ENCODE data around the gene PDLIM7. TPM values are rescaled to one million over a fixed set of nuclear protein-coding genes. Genes with fewer than 3 reads are reported as not detected.
"Not testable (repeated sequence)": the region's sequence is repeated elsewhere in the genome, so short reads cannot be mapped to it uniquely, and the experiment has no call there.

Gene PDLIM7
- total RNA-seq, 2 experiments from 2014 or later, result 41.9 to 50.2 TPM

DNA sequence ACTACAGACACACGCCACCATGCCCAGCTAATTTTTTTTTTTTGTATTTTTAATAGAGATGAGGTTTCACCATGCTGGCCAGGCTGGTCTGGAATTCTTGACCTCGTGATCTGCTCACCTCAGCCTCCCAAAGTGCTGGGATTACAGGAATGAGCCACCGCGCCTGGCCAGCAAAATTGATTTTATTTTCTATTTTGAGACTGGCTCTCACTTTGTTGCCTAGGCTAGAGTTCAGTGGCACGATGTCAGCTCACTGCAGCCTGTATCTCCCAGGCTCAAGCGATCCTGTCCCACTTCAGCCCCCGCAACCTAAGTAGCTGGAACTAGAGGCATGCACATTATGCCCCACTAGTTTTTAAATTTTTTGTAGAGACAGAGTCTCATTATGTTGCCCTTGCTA is 37.0 kb upstream of the PDLIM7 start:
- ATAC-seq, result not testable (repeated sequence)

GRCh38 chr5:177531209-177531940 is 34.0 kb upstream of the PDLIM7 start:
- intact Hi-C loops (cut with DNase I, micrococcal nuclease), result no loop called here
- Mint-ChIP-seq H3K27ac (no peak overlapping the region), H3K4me3 (no peak overlapping the region), H3K4me1 (no peaks in the 10 kb centered on the region), H3K9me3 (ENCODE audit: low read depth) (no peaks in the 10 kb centered on the region), H3K27me3 (no peaks in the 10 kb centered on the region), H3K36me3 (ENCODE audit: low read depth) (peaks cover 13% of the 10 kb centered on the region)
- ChIA-PET POLR2A (no interaction called here), CTCF (interaction anchor here (1.1 to 1.5 kb wide), 2 partner anchors 15 to 129 kb away, joined by 3 to 7 read pairs; no protein-coding TSS in a partner anchor)
- ATAC-seq (no peak), DNase-seq (no peak)

More for the DNA sequence above, 37.0 kb upstream of the PDLIM7 start:
- H3K27me3 Mint-ChIP-seq; intact Hi-C loops (cut with DNase I, micrococcal nuclease); H3K9me3 Mint-ChIP-seq (ENCODE audit: low read depth); POLR2A ChIA-PET; DNase-seq; H3K4me3 Mint-ChIP-seq; H3K27ac Mint-ChIP-seq; H3K4me1 Mint-ChIP-seq: not testable (repeated sequence)
- H3K36me3 Mint-ChIP-seq (ENCODE audit: low read depth), result peaks cover 15% of the 10 kb centered on the region
- CTCF ChIA-PET, result interaction anchor here (0.8 to 1.5 kb wide), 2 partner anchors 10 to 12 kb away, joined by 3 to 5 read pairs; no protein-coding TSS in a partner anchor

GRCh38 chr5:177530638-177531037 is 33.2 kb upstream of the PDLIM7 start:
- Mint-ChIP-seq H3K4me3 (no peak overlapping the region), H3K4me1 (no peaks in the 10 kb centered on the region), H3K27ac (no peak overlapping the region), H3K9me3 (ENCODE audit: low read depth) (no peaks in the 10 kb centered on the region), H3K27me3 (no peaks in the 10 kb centered on the region), H3K36me3 (ENCODE audit: low read depth) (peaks cover 13% of the 10 kb centered on the region)
- intact Hi-C loops (cut with DNase I, micrococcal nuclease), result no loop called here
- ATAC-seq, result no peak
- DNase-seq, result no peak
- ChIA-PET CTCF (interaction anchor here (0.5 to 1.5 kb wide), 2 partner anchors 15 to 211 kb away, joined by 3 to 7 read pairs; no protein-coding TSS in a partner anchor), POLR2A (interaction anchor here (0.6 kb wide), 1 partner anchor 614 kb away, joined by 3 read pairs; no protein-coding TSS in a partner anchor)

- ATAC-seq (no peak), DNase-seq (no peak)
- Mint-ChIP-seq H3K36me3 (ENCODE audit: low read depth) (peaks cover 13% of the 10 kb centered on the region), H3K27ac (peak overlapping the region; percentile 11), H3K4me1 (no peaks in the 10 kb centered on the region), H3K9me3 (ENCODE audit: low read depth) (no peaks in the 10 kb centered on the region), H3K27me3 (no peaks in the 10 kb centered on the region), H3K4me3 (no peak overlapping the region)
- intact Hi-C loops (cut with DNase I, micrococcal nuclease), result no loop called here
- ChIA-PET POLR2A (no interaction called here), CTCF (interaction anchor here (0.5 kb wide), 1 partner anchor 210 kb away, joined by 3 read pairs; no protein-coding TSS in a partner anchor)
Measured at GRCh38 chr5:177529247-177530203, 32.1 kb upstream of the PDLIM7 start.

DNA sequence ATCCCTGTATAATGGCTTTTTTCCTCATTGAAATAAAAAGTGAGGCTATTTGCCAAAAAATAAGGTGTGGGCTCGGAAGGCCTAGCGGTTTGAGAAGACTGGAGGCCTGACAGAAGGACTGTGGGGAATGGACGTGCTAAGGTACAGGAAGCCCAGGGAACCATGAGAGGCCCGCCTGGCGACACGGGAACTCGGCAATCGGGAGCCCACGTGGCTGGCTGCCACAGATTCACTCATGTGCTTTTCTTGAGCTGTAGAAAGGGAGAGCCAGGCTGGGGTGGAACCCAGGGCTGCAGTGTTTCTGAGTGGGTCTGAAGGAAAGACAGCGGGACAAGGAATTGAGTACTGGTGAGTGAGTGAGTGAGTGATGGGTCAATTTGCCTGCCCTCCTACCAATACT is 31.2 kb upstream of the PDLIM7 start:
- H3K27me3 Mint-ChIP-seq, result no peaks in the 10 kb centered on the region
- ChIA-PET CTCF (no interaction called here), POLR2A (no interaction called here)
- no peak overlapping the region for H3K4me3 Mint-ChIP-seq
- H3K36me3 Mint-ChIP-seq (ENCODE audit: low read depth), result peaks cover 10% of the 10 kb centered on the region
- no peak for ATAC-seq
- H3K9me3 Mint-ChIP-seq (ENCODE audit: low read depth), result no peaks in the 10 kb centered on the region
- no peak for DNase-seq
- no peak overlapping the region for H3K27ac Mint-ChIP-seq
- no peaks in the 10 kb centered on the region for H3K4me1 Mint-ChIP-seq
- intact Hi-C loops (cut with DNase I, micrococcal nuclease), result no loop called here

- Mint-ChIP-seq H3K27me3 (no peaks in the 10 kb centered on the region), H3K4me1 (no peaks in the 10 kb centered on the region), H3K9me3 (ENCODE audit: low read depth) (no peaks in the 10 kb centered on the region), H3K4me3 (no peak overlapping the region), H3K36me3 (ENCODE audit: low read depth) (peaks cover 10% of the 10 kb centered on the region), H3K27ac (no peak overlapping the region)
- intact Hi-C loops (cut with DNase I, micrococcal nuclease), result no loop called here
- ChIA-PET POLR2A (interaction anchor here (0.9 kb wide), 1 partner anchor 9 kb away, joined by 3 read pairs; no protein-coding TSS in a partner anchor), CTCF (no interaction called here)
- DNase-seq (no peak), ATAC-seq (no peak)
Measured at GRCh38 chr5:177527595-177527994, 30.2 kb upstream of the PDLIM7 start.

GRCh38 chr5:177526791-177527190 is 29.4 kb upstream of the PDLIM7 start:
- H3K36me3 Mint-ChIP-seq (ENCODE audit: low read depth), result peaks cover 10% of the 10 kb centered on the region
- POLR2A ChIA-PET, result interaction anchor here (0.9 kb wide), 1 partner anchor 8 kb away, joined by 3 read pairs; no protein-coding TSS in a partner anchor
- CTCF ChIA-PET, result no interaction called here

GRCh38 chr5:177526191-177526590 is 28.8 kb upstream of the PDLIM7 start:
- Mint-ChIP-seq H3K27me3 (no peaks in the 10 kb centered on the region), H3K9me3 (ENCODE audit: low read depth) (no peaks in the 10 kb centered on the region), H3K4me1 (peaks cover 3% of the 10 kb centered on the region), H3K4me3 (no peak overlapping the region), H3K27ac (no peak overlapping the region), H3K36me3 (ENCODE audit: low read depth) (peaks cover 10% of the 10 kb centered on the region)
- ChIA-PET CTCF (no interaction called here), POLR2A (no interaction called here)
- ATAC-seq, result no peak
- no peak for DNase-seq
- intact Hi-C loops (cut with DNase I, micrococcal nuclease), result no loop called here

More at GRCh38 chr5:177526791-177527190, 29.4 kb upstream of the PDLIM7 start:
- Mint-ChIP-seq H3K27ac (no peak overlapping the region), H3K4me1 (no peaks in the 10 kb centered on the region), H3K27me3 (no peaks in the 10 kb centered on the region), H3K4me3 (no peak overlapping the region), H3K9me3 (ENCODE audit: low read depth) (no peaks in the 10 kb centered on the region)
- DNase-seq (no peak), ATAC-seq (no peak)
- intact Hi-C loops (cut with DNase I, micrococcal nuclease), result no loop called here

GRCh38 chr5:177524941-177525655 is 27.7 kb upstream of the PDLIM7 start:
- Mint-ChIP-seq H3K27ac (no peak overlapping the region), H3K9me3 (ENCODE audit: low read depth) (no peaks in the 10 kb centered on the region), H3K36me3 (ENCODE audit: low read depth) (peaks cover 4% of the 10 kb centered on the region), H3K4me3 (no peak overlapping the region), H3K27me3 (no peaks in the 10 kb centered on the region), H3K4me1 (peaks cover 9% of the 10 kb centered on the region)
- POLR2A ChIA-PET, result no interaction called here
- ATAC-seq, result no peak
- DNase-seq, result no peak
- intact Hi-C loops (cut with DNase I, micrococcal nuclease), result no loop called here
- CTCF ChIA-PET, result interaction anchor here (0.6 to 0.8 kb wide), 2 partner anchors 10 to 475 kb away, joined by 3 read pairs; no protein-coding TSS in a partner anchor

DNA sequence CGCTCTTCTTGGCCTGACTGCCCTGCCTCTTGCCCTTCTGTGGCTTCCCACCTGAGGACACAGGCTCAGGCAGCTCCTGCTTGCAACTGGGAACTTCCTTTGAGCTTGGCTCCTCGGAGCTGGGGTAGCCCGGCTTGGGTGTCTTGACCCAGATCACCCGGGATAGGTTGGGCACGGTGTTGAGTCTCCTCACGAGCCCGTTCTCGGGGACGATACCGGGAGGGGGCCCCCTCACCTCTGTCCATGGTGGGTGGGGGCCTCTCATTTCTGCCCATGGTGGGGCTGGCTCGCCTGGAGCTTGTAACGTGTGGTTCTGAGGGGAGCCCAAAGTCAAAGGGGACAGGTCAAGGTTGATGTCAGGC is 27.1 kb upstream of the PDLIM7 start:
- H3K36me3 Mint-ChIP-seq (ENCODE audit: low read depth), result peaks cover 9% of the 10 kb centered on the region
- H3K9me3 Mint-ChIP-seq (ENCODE audit: low read depth), result no peaks in the 10 kb centered on the region
- ChIA-PET CTCF (interaction anchor here (0.8 kb wide), 1 partner anchor 10 kb away, joined by 3 read pairs; no protein-coding TSS in a partner anchor), POLR2A (no interaction called here)
- H3K4me3 Mint-ChIP-seq, result no peak overlapping the region
- peaks cover 14% of the 10 kb centered on the region for H3K4me1 Mint-ChIP-seq
- H3K27me3 Mint-ChIP-seq, result no peaks in the 10 kb centered on the region
- intact Hi-C loops (cut with DNase I, micrococcal nuclease), result no loop called here
- ATAC-seq (no peak), DNase-seq (no peak)
- H3K27ac Mint-ChIP-seq, result no peak overlapping the region

Data from activated CD4-positive, alpha-beta T cell treated with anti-CD3 and anti-CD28 coated beads for 36 hours (primary cell).